Left hindlimb (tissue), 1 donor: ENCODE results near the gene PLEK.
"Not testable (repeated sequence)": the region's sequence is repeated elsewhere in the genome, so short reads cannot be mapped to it uniquely, and the experiment has no call there.

ENCODE experiments used
- DNase-seq: peaks from one replicate; pipeline ENCODE4 v3.0.0-alpha.2; 2018

PLEK gene

GRCh38 chr2:68365087-68365486, at the start of gene PLEK:
TSS of gene PLEK (plus strand) at chr2:68365282. CDS start at chr2:68365352, 70 bp downstream.
- DNase-seq, result peak; percentile 42

- DNase-seq, result no peak
Observed at GRCh38 chr2:68316111-68316510, 49.0 kb upstream of the PLEK start.

- peak; percentile 67 for DNase-seq
Observed at GRCh38 chr2:68317971-68318913, 46.8 kb upstream of the PLEK start.

- DNase-seq, result no peak
Observed at GRCh38 chr2:68318914-68319397, 46.1 kb upstream of the PLEK start.

GRCh38 chr2:68319398-68320117, 45.5 kb upstream of the PLEK start, which contains the start of gene CNRIP1:
TSS of gene CNRIP1 (minus strand) at chr2:68319949. CDS start at chr2:68319400, 549 bp downstream.
- DNase-seq, result peak; percentile 90

- DNase-seq, result peak; percentile 33
Observed at GRCh38 chr2:68320118-68320641, 44.9 kb upstream of the PLEK start.

- DNase-seq, result no peak
Observed at GRCh38 chr2:68325056-68325455, 40.0 kb upstream of the PLEK start.

GRCh38 chr2:68328901-68329300, 36.2 kb upstream of the PLEK start:
- no peak for DNase-seq

GRCh38 chr2:68330691-68331090, 34.4 kb upstream of the PLEK start:
- no peak for DNase-seq

- no peak for DNase-seq
Observed at GRCh38 chr2:68333009-68333408, 32.1 kb upstream of the PLEK start.

- DNase-seq, result no peak
Observed at GRCh38 chr2:68333931-68334330, 31.2 kb upstream of the PLEK start.

GRCh38 chr2:68336192-68336591, 28.9 kb upstream of the PLEK start:
- no peak for DNase-seq

GRCh38 chr2:68340226-68341061, 24.6 kb upstream of the PLEK start:
- DNase-seq, result no peak

- DNase-seq, result no peak
Observed at GRCh38 chr2:68341062-68341329, 24.1 kb upstream of the PLEK start.

- DNase-seq, result no peak
Observed at GRCh38 chr2:68341583-68341982, 23.5 kb upstream of the PLEK start.

- DNase-seq, result no peak
Observed at GRCh38 chr2:68342470-68342869, 22.6 kb upstream of the PLEK start.

- no peak for DNase-seq
Observed at GRCh38 chr2:68344031-68344430, 21.1 kb upstream of the PLEK start.

GRCh38 chr2:68345129-68345875, 19.8 kb upstream of the PLEK start:
- DNase-seq, result no peak

GRCh38 chr2:68349091-68349490, 16.0 kb upstream of the PLEK start:
- not testable (repeated sequence) for DNase-seq

GRCh38 chr2:68351997-68352396, 13.1 kb upstream of the PLEK start:
- no peak for DNase-seq

- DNase-seq, result no peak
Observed at GRCh38 chr2:68352651-68353391, 12.3 kb upstream of the PLEK start.
